Activated naive CD4-positive, alpha-beta T cell treated with anti-CD3 and anti-CD28 coated beads, Interleukin-2, amount 50 U/mL, for 16 hours (primary cell): ENCODE results near the gene BRIX1.

Experiments used
- DNase-seq: peaks from one replicate; pipeline ENCODE4 v3.0.0-alpha.2; 2020

The BRIX1 gene, protein sequence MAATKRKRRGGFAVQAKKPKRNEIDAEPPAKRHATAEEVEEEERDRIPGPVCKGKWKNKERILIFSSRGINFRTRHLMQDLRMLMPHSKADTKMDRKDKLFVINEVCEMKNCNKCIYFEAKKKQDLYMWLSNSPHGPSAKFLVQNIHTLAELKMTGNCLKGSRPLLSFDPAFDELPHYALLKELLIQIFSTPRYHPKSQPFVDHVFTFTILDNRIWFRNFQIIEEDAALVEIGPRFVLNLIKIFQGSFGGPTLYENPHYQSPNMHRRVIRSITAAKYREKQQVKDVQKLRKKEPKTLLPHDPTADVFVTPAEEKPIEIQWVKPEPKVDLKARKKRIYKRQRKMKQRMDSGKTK

DNA sequence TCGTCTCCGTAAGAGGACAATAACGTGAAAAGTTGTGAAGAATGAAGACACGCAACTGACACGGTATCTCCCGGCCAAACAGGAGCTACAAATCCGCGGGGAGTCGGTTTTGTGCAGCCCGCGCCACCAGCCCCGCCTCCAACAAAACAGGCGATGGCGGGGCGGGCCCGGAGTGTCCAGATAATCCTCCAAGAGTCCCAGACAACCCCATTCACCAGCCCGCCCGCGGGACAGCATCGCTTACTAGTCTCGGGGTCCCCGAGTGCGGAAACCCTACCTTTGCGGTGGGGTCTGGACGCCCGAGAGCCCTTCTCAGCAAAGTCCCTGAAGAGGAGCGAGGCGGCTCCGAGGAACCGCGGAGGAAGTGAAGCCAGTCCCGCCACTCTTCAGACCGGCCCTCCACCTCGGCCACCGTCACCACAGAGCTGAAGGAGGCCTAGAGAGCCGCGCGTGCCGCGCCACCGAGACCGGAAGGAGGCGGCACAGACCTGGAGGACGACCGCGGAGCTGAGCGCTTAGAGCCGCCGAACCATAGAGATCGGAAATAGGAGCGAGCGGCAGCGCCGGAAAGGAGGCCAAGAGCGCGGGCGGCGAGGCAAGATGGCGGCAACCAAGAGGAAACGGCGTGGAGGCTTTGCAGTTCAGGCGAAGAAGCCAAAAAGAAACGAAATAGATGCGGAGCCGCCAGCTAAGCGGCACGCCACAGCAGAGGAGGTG lies at the start of gene BRIX1, which contains the start of gene RAD1:
Gene BRIX1, plus strand, starts transcription at position 573 of the 717 bp plus-strand sequence. Its CDS starts 28 bp downstream, at position 601.
Gene RAD1, minus strand, starts transcription at position 366 of the 717 bp plus-strand sequence. CDS start 612 bp downstream, outside the sequence.
- peak; percentile 94 for DNase-seq

GRCh38 chr5:34866989-34867471 lies 48.5 kb upstream of the BRIX1 start:
- no peak for DNase-seq

DNA sequence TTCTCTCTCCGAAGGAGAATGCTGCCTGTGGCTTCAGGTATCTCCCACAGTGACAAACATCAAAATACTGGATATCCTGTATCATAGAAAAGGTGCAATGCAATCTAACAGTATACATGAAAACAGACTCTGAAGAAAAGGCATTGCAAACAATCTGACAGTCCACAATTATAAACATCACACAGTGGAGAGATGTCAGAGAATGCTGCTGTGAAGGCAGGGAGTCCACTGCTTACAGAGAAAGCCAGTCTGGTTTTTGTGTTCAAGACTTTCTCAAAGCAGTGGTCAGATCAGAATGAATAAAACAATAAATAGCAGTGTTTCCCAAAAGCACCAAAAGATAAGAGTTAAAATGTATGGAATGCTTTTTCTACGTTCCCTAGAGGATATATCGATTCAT lies 47.9 kb upstream of the BRIX1 start:
- no peak for DNase-seq

GRCh38 chr5:34868791-34869190 lies 46.7 kb upstream of the BRIX1 start:
- DNase-seq = no peak

GRCh38 chr5:34869256-34869655 lies 46.3 kb upstream of the BRIX1 start:
- DNase-seq = no peak

GRCh38 chr5:34870382-34870781 lies 45.1 kb upstream of the BRIX1 start:
- DNase-seq = no peak

GRCh38 chr5:34876275-34876674 lies 39.2 kb upstream of the BRIX1 start:
- no peak for DNase-seq

GRCh38 chr5:34881246-34881645 lies 34.3 kb upstream of the BRIX1 start:
- DNase-seq = no peak

GRCh38 chr5:34886392-34887119 lies 29.0 kb upstream of the BRIX1 start:
- no peak for DNase-seq

GRCh38 chr5:34889394-34889793 lies 26.1 kb upstream of the BRIX1 start:
- DNase-seq = no peak

DNA sequence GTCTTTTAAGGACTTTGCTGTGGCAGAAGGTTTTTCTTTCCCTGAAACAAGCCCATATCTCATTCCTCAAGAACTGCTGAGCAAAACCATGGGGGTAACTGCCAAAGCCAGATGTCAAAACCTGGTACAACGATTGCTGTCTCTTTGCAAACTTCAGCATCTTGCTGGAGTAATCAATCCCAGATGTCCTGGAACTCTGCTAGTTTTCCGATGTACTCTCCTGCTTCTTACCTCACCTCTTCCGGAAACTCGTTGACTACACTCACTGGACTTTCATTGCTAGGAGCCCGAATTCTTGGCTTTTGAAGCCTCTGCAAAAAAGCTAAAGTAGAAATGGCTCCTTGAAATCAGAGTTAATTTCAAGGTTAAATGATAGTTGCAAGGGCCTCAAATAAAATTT lies 23.5 kb upstream of the BRIX1 start:
- no peak for DNase-seq

DNA sequence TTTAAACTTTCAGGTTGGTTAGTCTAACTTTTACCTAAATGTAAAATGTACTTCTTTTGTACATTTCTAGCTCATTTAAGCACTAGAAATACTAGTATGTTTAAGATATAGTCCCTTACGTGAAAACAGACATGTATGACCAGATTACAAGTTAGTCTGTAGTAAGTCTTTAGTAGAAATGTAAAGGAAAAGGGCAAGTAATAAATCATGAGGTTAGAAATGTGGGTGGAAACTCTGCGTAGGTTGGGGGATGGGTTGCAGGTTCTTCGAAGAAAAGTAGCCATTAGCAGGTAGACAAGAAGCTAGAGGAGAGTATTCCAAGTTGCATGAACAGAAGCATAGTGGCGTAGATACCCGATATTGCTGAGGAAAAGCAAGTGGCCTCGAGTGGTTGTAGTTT lies 23.1 kb upstream of the BRIX1 start:
- no peak for DNase-seq

- no peak for DNase-seq
Observed at GRCh38 chr5:34894716-34895115, 20.8 kb upstream of the BRIX1 start.

GRCh38 chr5:34895641-34896419 lies 19.7 kb upstream of the BRIX1 start:
- no peak for DNase-seq

GRCh38 chr5:34897646-34898045 lies 17.9 kb upstream of the BRIX1 start:
- DNase-seq = no peak

DNA sequence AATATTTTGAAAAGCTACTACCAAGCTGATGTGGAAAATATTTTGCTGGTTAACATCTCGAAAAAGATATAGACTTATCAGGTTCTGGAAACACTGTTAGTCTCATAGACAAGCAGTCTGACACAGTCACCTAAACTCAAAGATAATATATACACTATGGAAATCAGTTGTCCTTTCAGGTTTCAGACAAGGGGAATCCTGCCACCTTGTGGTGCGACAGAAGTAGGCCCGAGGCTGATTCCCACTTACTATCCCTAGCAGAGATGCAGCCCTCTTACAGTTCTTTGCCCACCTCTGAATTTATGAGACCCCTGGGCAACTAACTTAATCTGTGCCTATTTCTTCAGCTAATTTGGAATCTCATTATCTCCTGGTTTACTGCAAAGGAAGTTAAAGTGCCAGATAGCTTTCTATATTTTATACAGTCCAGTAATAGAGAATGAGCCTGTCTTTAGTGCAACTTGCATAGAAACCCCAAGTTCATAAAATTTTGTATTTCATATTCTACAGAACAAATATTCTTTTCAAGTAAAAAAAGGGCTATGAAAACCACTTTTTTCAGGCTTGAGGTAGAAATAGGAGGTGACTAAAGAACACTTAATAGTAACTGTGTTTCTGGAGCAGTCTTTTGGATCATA lies 17.1 kb upstream of the BRIX1 start:
- peak; percentile 57 for DNase-seq

DNA sequence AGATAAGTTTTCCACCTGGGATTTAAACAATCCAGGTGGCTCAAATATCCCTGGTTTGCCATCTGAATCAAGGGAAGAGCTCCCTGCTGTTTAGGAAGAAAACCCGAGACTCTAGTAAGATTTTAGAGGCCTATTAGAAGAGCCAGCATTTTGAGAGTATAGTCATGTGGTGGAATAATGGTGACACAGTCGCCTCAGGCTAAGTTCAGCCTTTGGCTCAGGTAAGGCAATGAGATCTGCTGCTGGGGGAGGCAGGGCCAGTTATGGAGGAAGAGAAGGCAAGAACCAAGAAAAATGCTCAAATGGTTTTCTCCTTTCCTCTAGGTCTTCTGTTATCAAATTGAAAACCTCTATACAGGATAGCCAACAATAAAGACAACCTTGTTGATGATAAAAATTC lies 16.4 kb upstream of the BRIX1 start:
- no peak for DNase-seq

DNA sequence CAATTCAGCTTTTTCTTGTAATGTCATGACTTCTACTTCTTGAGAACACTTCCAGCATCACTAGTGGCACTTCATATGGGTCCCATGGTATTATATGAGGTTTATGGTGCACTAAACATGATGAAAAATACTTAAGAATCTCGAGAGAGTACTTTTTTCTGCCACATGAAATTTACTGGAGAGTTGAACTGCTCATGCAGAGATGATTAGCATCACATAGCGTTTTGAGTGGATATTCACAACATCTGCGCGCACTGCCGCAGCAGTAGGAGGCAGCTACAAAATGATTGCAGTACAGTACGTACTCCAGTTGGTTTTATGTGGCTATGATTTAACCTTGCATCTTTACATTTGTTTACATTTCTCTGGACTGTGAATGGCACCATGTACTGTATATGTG lies 14.9 kb upstream of the BRIX1 start:
- DNase-seq = no peak

DNA sequence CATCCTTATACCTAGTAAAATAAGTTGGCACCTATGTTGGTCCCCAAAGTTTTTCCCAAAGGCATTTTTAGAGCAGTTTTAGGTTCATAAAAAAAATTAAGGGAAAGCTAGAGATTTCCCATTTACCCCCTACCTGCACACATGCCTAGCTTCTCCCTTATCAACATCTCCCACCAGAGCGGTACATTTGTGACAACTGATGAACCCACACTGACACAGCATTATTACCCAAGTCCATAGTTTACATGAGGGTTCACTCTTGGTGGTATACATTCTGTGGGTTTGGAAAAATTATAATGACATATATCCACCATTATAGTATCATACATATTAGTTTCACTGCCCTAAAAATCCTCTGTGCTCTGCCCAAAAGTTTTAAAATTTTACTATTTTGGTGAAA lies 12.3 kb upstream of the BRIX1 start:
- no peak for DNase-seq

DNA sequence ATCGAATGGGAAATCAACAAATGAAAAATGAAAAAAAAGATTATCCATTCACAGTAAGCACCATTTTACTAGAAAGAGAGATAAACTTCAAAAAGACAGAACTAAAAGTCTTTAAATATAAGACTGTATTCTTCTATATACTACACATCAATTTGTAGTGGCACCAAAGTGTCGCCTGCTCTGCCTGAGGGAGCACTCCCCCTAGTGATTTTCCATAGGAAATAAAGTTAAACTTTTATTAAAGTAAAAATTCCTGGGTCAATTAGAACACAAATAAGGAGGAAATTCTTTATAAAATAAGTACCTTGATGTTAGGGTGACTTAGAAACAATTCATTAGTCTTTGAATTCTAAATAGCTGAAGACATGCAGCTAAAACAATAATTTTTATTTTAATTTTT lies 9.9 kb upstream of the BRIX1 start:
- no peak for DNase-seq

GRCh38 chr5:34913072-34913471 lies 2.4 kb upstream of the BRIX1 start:
- DNase-seq = no peak

- DNase-seq = peak; percentile 21
Observed at GRCh38 chr5:34914671-34915138, 806 bp upstream of the BRIX1 start.
